DMS 273 treated with DMSO at 0.1 percent for 48 hours (cell line): ENCODE measurements around the gene PRKD2.

ENCODE experiments used
- DNase-seq: peaks from one replicate; lab custom pipeline; 2025; lab: John Stamatoyannopoulos, UW

Gene PRKD2

DNA sequence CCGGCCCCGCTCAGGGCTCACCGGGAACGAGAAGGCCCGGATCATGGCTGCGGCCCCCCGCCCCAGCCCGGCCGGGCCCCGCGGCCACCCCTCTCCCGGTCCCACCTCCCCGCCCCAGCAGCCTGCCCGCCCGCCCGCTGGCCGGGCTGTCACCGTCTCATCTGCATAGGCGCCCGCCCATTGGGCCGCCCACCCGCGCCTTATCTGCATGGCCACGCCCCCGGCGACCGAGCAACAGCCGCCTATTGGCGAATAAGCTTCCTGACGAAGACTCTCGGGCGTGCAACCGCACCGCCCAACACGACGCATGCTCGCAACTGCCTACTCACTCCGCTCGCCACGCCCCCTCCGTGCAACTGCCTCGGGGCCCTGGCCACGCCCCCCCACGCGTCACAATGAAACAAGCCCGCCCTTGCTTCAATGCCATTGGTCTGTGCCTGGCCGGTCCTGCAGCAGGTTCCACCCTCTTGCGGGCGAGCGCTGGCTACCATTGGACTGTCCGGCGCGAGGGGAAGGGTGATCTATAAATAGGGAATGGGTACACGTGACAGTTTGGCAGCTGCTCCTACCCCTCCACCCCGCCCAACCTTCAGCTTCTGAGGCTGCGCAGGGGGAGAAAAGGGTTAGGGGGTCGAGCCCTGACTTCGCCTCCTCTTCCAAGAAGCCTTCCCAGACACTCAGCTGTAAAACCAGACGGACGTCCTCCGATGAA is 55.7 kb downstream of the PRKD2 start, which contains the start of gene DACT3:
TSS of gene DACT3 (minus strand) at position 163 of the 712 bp plus-strand sequence. CDS start at position 45, 118 bp downstream.
- peak; percentile 99 for DNase-seq

DNA sequence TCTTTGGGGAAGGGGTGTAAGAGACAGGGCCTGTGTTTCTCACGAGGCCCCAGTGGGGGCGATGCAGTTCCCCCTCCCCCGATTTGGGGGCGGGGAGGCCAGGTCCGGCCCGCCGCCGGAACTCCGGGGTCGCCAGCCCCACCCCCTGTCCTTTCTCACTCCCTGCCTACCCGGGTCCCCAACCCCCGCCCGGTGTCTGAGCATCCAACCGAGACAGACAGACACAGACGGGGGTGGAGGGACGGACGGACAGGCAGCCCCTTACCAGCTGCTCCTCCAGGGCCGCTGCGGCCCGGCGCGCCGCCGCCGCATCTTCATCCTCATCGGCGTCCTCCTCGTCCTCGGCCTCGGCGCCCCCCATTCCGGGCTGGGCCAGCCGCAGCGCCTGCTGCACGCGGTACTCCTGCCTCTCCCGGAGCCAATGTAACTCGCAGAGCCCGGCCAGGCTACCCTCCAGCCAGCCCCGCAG is 56.3 kb downstream of the PRKD2 start:
- no peak for DNase-seq

DNA sequence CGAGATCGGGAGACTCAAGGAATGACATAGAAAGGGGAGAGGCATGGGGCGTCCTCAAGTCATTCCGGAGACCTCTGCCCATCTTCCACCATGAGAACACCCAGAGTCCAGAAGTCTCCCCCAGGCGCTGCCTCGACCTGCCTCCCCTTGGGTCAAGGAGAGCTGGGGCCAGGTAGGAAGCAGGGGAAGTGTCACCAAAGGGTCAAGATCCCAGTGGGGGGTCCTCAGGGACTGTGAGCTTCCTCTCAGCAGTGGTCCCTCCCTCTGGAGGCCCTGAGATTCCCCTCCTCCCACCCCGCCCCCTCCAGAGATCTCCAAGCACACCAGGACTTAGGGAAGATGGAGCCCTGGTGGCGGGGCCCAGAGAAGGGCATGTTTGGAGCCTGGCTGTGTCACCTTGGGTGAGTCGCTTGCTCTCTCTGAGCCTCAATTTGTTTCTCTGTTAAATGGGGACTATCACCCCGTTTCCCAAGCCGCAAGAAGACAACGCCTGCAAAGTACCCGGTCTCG is 56.9 kb downstream of the PRKD2 start:
- DNase-seq: no peak

DNA sequence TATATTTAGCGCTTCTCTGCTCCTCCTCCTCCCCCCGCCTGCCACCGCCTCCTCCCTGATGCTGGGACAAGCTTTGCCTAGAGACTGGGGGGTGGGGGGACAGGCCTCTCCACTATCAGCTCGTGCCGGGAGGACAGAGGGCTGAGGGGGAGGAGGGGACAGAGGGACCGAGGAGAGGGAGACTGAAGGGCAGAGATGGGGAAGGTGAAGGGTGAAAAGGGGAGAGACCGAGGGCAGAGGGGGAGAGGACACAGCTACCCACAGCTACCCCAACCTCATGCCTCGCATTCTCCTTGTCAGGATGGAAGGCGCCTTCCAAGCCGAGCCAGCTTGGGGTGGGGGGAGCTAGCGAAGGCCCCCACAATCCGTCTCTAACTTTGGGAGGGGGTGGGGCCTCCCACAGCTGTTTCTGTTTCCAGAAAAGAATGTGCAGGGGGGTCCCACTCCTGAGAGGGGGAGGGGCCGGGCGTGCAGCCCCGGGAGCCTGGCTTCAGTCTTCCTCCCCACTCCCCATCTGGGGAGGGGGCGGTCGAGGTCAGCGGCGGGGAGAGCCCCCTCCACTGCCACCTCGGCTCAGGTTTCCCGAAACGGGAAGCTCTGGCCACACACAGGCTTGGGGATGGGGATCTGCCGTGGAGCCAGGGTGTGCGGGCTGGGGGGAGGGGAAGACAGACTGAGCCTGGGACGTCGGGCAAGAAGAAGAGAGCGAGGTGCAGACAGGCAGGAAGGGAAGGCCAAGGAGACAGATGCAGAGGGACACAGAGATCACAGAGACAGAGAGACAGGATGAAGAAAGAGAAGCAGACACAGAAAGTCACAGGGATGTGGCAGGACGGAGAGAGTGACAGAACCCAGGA is 57.5 kb downstream of the PRKD2 start:
- no peak for DNase-seq

DNA sequence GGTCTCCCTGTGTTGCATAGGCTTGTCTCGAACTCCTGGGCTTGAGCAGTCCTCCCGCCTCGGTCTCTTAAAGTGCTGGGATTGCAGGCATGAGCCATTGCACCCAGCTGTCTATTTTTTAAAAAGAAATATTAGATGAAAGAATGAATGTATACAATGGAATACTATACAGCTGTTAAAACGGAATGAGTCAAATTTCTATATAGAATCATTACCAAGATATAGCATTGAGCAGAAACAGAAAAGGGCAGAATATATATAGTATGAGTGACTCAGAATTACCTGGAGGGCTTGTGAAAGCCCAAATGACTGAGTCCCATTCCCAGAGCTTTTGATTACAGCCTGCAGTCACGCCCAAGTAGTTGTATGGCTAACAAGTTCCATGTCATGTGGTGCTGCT is 60.4 kb downstream of the PRKD2 start:
- no peak for DNase-seq

DNA sequence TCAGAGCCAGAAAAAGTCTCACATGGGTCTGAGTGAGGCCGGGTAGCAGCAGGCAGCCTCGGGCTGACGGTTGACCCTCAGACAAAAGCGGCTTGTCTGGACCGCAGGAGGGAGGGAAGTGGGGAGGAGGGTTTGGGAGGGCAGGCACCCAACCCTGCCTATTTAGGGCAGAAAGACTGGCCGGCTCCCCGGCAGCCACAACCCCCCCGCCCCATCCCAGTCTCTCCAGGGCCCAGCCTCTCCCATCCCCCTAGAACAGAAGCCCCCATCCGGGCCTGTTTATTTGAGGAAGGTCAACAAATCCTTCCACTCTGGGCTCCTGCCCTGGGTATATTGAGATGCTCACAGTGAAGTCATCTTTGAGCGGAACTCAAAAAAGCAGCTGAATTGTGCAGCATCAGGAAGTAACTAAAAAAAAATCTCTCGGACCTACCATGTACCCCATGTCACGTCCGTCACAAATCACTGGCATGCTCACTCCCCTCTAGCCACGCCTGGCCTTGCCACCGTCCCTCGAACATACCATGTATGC is 62.2 kb downstream of the PRKD2 start:
- no peak for DNase-seq

DNA sequence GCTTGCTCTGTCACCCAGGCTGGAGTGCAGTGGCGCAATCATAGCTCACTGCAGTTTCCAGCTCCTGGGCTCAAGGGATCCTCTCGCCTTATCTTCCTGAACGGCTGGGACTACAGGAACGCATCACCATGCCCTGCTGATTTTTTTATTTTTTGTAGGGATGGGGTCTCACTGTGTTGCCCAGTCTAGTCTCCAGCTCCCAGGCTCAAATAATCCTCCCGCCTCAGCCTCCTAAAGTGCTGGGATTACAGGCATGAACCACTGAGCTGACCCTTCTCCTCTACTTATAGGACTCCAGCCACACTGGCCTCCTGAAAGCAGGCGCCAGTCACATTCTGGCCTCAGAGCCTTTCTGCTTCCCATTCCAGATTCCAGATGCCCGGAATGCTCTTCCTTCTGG is 66.5 kb downstream of the PRKD2 start:
- no peak for DNase-seq

DNA sequence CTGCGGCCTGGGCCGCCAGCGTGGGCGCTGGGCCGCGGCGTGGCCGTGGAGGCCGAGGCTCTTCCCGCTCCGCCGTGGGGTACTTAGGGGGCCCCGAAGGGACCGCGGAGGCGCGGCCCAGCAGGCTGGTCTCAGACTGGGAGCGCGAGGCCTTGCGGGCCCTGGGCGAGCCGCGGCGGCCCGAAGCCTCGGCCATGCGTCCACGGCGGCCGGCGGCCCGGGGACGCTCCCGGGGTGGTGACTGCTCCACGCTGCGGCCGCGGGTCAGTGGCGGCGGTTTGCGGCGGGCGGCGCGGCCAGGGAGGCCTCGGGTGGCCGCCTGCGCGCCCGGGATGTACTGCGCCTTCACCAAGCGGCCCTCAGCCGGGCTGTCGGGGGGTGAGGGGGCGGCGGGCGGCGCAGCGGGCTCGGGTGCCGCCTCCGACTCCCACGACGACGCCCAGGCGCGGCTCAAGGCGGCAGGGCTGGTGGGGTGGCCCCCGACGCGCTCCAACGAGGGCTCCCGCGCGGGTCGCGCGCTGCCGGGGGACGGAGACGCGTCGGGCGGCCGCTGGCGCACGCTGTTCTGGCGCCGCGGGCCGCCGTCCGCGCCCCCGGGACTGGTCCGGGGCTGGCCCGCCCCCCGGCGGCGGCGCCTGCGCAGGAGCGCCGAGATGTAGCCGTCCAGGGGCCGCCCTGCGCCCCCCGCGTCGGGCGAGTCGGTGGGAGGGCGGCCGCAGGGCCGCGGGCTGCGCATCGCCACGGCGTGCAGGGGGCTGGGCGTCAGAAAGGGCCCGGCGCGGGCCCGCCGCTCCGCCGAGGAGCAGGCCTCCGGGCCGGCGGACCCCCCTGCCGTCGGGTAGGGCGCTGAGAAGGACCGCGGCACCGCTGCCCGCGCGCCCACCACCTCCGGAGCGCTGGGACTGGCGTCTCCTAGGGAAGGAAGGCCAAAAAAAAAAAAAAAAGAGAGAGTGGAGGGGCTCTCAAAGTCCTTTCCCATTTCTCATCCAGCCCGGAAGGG is 67.7 kb downstream of the PRKD2 start:
- no peak for DNase-seq

DNA sequence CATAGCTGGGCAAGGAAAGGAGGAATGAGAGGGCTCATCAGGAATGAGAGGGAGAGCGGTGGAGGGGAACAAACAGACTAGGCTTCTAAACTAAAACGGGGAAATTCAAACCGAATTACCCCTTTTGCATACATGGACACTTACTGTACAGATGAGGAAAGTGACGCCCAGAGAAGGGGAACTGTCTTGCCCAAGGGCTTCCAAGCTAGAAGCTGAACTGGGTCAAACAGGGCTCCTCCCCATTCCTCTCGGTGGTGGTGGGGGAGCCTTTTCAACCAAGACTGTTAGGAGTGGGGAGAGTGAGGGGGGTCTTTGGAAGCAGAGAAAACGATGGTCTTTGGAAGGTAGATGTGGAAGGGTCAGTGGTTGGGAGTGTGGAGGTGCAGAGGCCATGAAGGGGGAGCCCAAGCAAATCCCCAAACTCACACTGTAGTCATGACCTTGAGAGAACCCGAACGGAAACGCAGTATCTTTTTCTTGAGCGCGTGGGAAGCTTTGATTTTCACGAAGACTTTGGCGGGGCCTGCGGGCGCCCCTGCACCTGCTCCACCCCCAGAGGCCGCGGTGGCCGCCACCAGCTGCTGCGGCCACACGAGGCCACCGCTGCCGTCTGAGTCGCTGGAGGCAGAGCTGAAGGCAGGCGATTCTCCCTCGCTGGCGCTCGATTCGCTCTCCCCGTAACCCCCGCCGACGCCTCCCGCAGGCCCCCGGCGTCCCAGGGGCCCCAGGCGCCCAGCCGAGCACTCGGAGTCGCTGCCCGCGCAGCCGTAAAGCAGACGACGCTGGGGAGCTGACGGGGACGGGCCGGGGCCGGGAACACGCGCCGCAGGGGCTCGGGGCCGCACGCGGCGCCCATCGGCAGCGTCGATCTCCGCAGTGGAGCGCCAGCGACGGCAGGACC is 68.6 kb downstream of the PRKD2 start:
- DNase-seq: no peak

DNA sequence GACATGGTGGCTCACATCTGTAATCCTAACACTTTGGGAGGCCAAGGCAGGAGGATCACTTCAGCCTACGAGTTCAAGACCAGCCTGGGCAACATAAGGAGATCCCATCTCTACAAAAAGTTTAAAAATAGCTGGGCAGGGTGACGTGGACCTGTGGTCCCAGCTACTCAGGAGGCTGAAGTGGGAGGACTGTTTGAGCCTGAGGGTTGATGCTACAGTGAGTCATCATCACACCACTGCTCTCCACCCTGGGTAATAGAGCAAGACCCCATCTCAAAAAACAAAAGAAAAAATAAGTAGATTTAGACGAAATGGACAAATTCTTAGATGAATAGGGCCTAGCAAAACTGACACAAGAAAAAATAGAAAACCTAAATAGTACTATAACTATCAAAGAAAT is 70.5 kb downstream of the PRKD2 start:
- no peak for DNase-seq

DNA sequence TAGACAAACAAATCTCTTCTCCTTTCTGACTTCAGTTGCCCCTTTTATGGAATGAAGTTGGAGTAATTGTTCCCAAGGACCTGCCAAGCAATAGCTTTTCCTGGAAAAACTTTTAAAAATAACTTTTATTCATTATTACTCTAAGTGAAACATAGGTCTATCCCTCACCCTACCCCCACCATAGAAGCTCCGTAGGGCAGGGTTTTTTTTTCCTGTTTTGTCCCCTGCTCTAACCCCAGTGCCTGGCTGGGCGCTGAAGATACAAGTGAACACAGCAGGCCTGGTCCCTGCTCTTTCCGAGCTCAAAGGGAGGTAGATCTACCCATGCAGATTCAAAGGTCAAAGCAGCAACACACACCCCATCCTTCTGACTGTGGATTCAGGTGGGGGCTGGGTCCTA is 72.2 kb downstream of the PRKD2 start:
- DNase-seq: no peak

DNA sequence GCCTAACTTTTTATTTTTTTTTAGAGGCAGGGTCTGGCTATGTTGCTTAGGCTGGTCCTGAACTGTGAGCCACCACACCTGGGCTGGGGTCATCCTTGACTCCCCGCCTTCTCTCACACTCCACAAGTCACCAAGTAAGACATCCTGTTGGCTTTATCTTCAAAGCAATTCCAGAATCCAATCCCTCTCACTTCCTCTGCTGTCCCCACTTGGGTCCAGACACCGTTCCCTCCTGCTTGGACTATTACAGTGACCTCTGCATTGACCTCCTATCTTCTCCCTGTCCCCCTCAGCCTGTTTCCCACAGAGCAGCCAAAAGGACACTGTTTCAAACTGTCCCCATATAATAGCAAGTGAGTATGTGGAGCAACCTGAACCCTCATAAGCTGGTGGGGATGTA is 76.3 kb downstream of the PRKD2 start:
- DNase-seq: no peak

DNA sequence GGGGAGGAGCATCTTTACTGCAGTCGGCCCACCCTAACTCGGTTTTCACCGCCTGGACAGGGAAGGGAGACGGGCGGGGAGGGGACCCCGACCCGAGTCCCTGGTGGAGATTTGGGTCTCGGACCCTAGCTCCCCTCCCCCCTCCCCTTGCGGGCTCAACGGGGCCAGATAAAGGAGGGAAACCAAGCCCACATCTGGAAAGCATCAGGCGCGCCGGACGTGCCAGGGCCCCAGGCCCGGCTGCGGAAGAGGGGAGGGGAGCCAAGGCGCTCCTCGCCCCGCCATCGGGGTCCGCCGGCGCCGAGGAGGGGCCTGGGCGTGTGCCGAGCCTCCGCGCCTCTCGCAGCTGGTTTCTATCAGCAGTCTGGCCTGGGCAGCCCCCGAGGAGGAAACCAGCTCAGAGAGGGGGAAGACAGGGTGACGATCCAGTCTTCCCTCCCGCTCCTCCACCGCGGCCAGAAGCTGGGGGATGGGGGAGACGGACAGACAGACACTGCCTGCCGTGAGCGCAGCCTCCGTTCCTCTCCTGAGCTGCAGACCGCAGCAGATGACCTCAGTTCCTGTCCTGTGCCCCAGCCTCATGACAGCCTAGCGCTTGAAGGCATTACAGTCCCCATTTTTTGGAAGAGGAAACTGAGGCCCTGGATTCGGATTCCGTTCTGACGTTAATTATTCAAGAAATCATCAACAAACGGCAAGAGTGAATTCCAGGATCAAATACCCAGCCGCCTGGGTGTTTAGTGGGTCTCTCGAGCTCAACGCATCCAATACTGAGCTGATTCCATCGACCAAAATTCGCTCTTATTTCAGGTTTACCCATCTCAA is 77.3 kb downstream of the PRKD2 start:
- DNase-seq: no peak

DNA sequence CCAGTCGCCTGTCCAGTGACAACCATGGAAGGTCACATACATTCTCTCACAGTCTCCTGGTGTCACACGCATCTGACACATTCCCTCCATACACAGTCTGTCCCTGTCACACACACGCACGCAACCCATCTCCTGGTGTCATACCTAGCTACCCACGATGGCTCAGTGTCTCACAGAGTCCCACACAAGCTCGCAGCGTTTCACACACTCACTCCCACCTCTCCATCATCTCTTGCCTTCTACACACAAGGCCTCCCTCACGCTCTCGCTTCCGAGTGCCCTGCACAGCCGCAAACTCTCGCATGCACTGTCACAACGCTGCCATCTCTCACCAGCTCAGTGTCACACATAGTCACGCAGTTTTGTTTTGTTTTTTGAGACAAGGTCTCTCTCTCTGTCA is 79.7 kb downstream of the PRKD2 start:
- DNase-seq: no peak

DNA sequence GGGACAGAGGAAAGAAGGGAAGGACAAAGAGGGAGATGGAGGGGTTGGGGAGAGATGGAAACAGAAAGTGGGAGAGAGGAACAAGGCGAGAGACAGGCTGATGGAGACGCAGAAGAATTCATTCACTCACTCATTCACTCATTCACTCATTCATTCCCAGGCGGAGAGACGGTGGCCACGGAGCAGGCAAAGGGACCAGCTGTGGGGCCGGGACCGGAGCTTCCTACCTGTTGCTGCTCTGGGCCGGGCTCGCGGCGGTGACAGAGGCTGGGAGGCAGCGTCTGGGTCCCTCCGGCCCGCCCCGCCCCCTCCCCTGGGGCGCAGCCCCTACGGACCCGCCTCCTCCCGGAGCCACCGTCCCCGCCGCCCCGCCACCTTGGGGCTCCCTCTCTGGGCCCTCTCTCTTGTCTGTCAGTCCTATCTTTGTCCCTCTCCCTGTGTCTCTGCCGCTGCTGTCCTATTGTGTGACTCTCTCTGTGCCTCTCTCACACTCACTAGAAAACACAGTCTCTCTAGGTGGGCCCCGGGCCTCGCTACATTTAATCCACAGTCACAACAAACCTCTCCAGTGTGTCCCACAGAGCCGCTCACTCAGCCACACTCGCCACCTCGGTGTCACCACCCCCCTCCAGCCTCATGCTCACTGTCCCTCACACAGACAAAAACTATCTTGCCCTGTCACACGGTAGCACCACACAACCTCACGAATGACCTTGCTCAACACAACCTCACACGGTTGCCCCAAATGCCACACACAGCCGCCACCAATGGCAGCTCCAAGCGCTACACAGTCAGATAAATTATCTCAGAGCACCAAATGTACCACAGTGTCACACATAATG is 80.8 kb downstream of the PRKD2 start, which contains the start of gene GNG8:
TSS of gene GNG8 (minus strand) at position 283 of the 842 bp plus-strand sequence. CDS start 1,520 bp downstream, outside the sequence.
- no peak for DNase-seq

DNA sequence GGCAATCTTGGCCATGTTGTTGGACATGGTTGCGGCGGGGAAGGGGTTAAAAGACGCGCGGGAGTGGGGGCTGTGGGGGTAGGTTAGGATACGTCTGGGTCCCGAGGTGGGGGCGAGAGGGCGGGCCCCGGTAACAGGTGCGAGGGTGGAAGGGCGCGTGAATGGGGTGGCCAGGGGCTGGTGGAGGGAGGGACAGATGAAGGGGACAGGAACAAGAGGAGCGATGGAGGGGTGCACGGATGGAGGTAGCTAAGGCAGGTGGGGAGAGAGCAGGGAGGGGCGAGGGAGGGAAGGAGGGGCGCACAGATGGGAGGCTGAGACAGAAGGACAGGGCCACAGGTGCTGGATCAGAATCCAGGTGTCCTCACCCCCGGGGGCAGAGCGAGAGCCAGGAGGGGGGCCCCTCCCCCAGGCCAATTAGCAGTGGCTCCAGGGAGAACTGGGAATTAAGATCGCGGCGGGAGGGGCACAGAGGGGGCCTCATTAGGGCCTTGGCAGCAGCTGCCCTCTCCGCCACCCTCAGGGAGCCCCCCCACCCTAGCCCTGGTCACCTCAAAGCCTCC is 82.2 kb downstream of the PRKD2 start:
- no peak for DNase-seq

DNA sequence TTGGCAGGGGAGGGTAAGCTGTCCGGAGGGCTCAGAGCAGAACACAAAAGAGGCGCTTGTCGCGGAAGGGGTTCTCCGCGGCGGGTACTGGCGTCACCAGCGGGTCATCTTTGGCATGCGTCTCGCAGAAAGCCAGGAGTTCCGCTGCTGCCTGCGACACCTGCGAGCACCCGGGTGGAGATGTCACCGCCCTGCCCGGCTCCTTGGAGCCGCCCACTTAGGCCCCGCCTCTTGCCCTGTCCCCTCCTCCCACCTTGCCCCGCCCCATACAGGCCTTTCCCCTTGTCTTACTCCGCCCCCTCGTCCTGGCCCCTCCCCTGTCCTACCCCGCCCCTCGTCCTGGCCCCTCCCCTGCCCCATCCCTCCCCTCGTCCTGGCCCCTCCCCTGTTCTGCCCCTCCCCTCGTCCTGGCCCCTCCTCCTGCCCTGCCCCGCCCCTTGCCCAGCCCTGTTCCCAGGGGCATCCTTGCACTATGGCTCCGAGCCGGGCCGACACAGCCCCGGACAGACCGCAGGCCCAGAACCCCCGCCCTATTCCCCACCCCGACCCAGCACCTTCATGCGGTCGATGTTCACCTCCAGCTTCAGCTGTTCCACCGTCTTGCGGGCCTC is 82.8 kb downstream of the PRKD2 start:
- peak; percentile 14 for DNase-seq

DNA sequence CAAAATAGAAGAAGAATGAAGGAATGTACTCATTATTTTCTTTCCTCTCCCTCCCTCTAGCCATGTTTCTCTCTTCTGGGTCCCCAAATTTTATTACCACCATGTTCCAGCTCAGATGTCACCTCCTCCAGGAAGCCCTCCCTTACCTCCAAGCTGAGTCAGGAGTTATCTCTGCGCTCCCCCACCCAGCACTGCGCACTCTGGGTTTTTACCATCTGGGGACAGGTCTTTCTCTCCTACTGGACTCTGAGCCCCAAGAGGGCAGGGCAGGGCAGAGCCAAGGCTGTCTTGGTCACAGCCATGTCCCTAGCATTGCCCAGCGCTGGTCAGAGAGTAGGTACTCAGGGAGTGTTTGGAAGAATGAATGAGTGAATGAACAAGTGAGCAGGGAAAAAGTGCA is 83.8 kb downstream of the PRKD2 start:
- DNase-seq: no peak
